Epithelial cell of esophagus (primary cell): ENCODE results near the gene PSKH1.
A peak's percentile ranks its signal among the peaks of the same experiment; 100 is the strongest.

Experiments
- DNase-seq: peaks from one replicate; pipeline ENCODE4 v3.0.0; 2010; ENCODE audit warnings: low read depth
- H3K4me3 ChIP-seq: 2 replicates; pipeline ENCODE4 v1.5.1; 2011; ENCODE audit warnings: mild to moderate bottlenecking, low read length, control low read depth
- TF ChIP-seq, protein P1 (sequence below): IDR thresholded peaks from 2 replicates; pipeline ENCODE4 v1.5.1; 2011; ENCODE audit warnings: low read depth, mild to moderate bottlenecking, low read length, control low read depth, inconsistent platforms; ENCODE audit not compliant: insufficient read depth; ENCODE audit errors: missing control alignments

The PSKH1 gene

DNA sequence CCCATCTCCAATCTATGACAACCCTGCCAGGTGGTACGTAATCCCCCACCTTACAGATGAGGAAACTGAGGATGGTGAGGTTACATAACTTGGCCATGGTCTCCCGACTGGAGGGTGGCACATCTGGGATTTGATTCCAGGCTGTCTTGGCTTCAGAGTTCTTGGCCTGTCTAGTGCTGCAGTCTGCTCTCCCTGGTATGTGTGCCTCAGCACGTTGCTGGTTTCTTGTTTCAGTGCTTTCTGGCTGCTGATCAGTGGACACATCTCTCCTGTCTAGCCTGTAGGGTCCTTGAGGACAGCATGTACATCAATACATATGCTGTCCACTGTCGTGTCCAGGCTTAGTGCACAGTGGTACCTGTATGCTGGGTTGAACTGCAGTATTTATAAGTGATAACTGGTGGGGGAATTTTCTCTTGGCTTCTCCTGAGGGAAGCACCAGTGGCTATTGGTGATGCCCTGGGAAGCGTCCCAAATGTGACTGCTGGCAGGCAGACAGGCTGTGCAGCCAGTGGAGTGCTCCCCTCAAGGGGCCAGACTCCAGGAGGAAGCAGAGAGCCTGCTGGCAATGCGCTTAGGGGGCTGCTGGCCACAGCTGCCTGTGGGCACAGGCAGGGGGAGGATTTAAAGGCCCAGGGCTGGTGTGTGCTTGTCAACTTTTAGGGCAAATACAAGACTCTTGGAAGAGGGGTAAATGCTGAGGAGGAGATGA, 24.2 kb downstream of the PSKH1 start:
- no peak for DNase-seq
- H3K4me3 ChIP-seq: no peak overlapping the region
- TF ChIP-seq, protein P1, sequence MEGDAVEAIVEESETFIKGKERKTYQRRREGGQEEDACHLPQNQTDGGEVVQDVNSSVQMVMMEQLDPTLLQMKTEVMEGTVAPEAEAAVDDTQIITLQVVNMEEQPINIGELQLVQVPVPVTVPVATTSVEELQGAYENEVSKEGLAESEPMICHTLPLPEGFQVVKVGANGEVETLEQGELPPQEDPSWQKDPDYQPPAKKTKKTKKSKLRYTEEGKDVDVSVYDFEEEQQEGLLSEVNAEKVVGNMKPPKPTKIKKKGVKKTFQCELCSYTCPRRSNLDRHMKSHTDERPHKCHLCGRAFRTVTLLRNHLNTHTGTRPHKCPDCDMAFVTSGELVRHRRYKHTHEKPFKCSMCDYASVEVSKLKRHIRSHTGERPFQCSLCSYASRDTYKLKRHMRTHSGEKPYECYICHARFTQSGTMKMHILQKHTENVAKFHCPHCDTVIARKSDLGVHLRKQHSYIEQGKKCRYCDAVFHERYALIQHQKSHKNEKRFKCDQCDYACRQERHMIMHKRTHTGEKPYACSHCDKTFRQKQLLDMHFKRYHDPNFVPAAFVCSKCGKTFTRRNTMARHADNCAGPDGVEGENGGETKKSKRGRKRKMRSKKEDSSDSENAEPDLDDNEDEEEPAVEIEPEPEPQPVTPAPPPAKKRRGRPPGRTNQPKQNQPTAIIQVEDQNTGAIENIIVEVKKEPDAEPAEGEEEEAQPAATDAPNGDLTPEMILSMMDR: no peak

DNA sequence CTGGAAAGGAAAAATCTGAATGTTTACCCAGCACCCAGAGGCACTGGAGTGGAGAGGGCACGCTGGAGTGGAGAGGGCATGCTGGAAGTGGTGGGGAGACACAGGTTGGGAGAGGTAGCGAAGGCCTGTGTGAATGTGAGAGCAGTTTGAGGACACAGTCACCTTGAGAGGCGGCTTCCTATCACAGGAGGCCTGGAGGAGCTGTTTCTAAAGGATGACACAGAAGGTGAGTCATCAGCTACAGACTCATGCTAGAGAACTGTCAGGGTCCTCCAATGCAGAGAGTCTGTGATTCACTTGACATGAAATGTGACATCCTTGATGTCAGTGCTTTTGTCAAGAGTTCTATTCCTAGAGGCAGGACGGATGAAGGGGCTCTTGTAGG, 24.8 kb downstream of the PSKH1 start:
- TF ChIP-seq, protein P1: no peak
- no peak overlapping the region for H3K4me3 ChIP-seq
- peak; percentile 95 for DNase-seq

DNA sequence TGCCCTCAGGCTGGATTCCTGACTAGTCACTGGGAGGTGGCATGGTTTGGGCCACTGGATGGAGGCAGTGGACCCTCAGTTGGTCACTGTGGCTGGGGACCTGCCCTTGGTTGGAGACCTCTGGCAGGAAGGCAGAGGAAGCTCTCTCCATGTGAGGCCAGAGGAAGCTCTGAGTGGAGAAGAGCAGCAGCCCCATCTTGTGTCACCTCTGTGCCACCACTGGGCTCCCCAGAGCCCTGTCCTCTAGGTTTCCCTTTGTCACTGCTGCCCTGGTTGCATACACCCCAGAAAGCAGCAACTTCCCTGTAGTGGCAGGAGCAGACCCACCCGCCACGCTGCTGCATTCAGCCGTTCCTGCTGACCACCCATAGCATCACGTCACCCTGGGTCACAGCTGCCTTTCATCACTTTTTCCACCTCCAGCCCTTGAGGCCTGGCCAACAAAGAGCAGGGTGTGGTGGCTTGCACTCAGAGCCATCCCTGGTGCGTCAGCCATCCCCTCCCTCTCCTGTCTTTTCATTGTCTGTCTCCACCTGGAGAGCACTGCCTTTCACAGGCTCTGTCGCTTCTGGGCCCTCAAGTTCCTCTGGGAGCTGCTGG, 26.7 kb downstream of the PSKH1 start:
- H3K4me3 ChIP-seq: no peak overlapping the region
- DNase-seq: no peak
- TF ChIP-seq, protein P1: no peak

DNA sequence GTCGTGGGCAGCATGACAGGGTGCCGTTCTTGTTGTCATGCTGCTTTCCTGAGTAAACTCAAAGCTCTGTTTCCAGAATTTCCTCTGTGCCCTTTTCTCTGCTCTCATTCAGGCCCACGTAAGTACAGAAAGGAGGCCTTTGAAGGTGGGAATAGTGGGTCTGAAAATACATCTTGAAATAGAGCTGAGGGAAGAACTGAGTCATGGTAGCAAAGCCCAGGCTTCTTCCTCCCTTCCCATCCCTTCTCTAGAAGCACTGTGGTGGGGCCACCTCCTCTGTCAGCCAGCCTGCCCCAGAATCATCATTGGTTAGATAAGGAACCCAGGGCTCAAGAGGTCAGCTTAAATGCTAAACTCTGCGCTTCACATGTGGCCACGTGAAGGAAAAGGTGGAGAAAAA, 29.2 kb downstream of the PSKH1 start:
- TF ChIP-seq, protein P1: no peak
- DNase-seq: no peak
- no peak overlapping the region for H3K4me3 ChIP-seq

DNA sequence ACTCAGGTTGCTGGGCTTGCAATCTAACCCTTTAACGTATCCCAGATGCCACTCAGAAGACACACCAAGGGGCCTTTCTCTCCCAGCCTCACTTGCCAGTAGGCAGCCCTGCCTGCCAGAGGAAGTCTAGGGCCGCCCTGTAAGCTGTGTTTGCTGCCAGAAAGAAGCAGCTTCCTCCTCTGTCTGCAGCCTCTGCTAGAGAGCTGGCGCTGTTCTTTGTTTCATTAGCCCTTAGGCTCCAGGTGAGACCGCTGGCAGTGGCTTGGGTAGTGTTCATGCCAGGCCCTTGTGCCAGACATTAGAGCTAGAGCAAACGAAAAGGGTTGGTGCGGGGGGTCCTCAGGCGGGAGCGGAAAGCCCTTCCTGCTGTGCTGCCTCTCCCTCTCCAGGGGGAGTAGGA, 29.7 kb downstream of the PSKH1 start:
- no peak for DNase-seq
- H3K4me3 ChIP-seq: no peak overlapping the region
- TF ChIP-seq, protein P1: no peak

DNA sequence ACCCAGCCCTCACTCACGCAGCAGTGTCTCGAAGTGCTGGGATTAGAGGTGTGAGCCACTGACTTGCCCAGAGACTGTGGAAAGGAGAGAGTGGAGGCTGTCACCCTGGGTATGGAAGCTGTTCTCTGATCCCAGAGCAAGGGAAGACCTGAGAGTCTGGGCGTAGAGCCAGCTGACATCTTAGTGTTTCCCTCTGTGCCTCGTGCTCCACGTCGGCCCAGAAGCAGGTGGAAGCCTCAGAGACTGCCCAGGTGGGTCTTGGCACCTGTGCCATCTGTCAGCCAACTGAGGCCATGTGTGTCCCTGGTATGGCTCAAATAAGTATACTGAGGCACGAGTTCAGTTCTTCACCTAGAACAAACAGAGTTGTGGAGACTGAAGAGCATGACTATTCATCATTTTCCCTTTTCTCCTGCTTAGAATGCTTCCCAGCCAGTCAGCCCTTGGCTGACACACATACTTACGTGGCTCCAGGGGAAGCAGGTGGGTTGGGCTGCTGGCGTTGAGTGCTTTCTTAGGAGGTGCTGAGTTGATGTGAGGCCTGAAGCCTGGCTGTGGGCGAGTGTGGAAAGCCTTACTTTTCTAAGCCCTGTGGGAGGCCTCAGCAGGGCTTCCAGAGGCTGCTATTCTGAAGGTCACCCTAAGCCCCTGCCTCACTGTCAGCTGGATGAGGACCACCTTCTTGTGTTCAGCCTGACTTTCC, 30.5 kb downstream of the PSKH1 start:
- H3K4me3 ChIP-seq: no peak overlapping the region
- TF ChIP-seq, protein P1: no peak
- DNase-seq: no peak
